Measurements from ENCODE around the gene MARCKS.

DNA sequence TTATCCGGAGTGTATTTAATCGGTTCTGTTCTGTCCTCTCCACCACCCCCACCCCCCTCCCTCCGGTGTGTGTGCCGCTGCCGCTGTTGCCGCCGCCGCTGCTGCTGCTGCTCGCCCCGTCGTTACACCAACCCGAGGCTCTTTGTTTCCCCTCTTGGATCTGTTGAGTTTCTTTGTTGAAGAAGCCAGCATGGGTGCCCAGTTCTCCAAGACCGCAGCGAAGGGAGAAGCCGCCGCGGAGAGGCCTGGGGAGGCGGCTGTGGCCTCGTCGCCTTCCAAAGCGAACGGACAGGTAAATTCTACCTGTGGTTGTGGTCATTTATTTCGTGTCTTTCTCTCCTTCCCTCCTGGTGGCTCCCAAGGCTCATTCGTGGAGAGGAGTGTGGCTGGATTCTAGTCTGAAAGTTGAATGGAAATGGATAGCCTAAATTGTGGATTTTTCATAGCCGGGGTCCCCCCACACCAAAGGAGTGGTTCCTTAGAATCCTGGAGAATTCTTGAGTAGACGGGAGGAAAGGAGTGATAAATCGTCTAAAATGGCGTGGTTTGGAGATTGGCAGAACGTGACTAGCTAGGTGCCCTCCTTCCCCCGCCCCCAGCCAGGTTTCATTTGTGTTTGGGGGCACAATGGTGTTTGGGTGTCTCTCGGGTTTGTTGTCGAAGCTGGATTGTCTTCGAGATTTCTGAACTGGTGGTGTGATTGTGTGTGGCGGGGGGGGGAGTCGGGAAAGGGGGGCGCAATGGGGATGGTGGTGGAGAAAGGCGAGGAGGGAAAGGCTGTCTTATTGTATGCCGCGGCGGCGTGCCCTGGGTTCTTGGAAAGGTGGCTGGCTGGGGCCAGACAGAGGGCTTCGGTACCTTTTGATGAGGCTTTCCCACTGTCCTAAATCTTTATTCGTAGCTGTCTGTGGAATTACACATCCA is 673 bp downstream of the MARCKS start:
- TF ChIP-seq CTCF (IDR thresholded peaks at IDR 0.05) = no peak
- no peak for TF ChIP-seq POLR2A (IDR thresholded peaks at IDR 0.05)

Data from Peyer's patch (tissue), 4 donors.